GM13976 (cell line): Measurements from ENCODE around the gene FHOD3.

Experiments
- DNase-seq: peaks from one replicate; pipeline ENCODE4 v3.0.0; 2012; ENCODE audit warnings: low spot score
- CTCF ChIP-seq: IDR thresholded peaks from 2 replicates; pipeline ENCODE4 v1.5.1; 2012; ENCODE audit warnings: borderline replicate concordance, mild to moderate bottlenecking; ENCODE audit not compliant: insufficient read depth; ENCODE audit errors: extremely low read depth, missing control alignments, control extremely low read depth
- in situ Hi-C: fragments of 300-500 bp; cut with MboI; formaldehyde crosslinking; loops from one replicate; pipeline ENCODE4 v1.12.0; 2022; ENCODE audit warnings: low sequenced_read_pairs, mixed read lengths, inconsistent platforms; ENCODE audit not compliant: unreplicated experiment

Gene FHOD3

GRCh38 chr18:36399055-36399454, 101.5 kb downstream of the FHOD3 start:
- DNase-seq, result no peak
- TF ChIP-seq CTCF, result no peak
- in situ Hi-C loops, result no loop called here

- no peak for TF ChIP-seq CTCF
- no peak for DNase-seq
- in situ Hi-C loops, result no loop called here
Measured at GRCh38 chr18:36401462-36401861, 103.9 kb downstream of the FHOD3 start.

DNA sequence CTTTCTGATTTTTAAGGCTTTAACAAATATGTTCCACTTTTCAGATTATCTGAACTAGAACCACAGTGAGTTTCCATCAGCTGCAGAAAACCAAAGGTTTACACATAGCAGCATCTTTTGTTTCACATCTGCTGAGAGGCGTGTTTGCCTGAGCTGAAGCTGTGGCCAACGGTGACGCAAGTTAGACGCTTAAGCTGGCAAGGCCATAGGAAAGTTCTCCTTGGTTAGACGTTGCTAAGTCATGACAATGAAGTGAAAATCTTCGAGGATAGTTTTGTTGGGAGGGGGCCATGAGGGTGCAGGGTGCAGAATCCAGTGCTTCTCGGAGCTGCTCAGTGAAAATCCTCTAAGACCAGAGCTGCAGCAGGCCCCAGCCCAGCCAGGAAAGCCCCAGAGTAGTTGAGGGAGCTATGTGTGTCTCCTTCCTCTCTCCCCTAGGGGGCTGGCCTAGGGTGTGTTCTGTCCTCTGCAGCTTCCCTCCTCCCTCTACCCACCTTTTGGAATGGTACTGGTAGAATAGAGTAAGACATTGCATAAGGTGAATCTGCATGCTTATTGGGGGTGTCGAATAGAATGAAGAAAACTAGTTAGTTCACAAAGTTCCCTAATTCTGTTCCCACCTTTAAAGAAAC, 105.4 kb downstream of the FHOD3 start:
- in situ Hi-C loops, result no loop called here
- no peak for DNase-seq
- TF ChIP-seq CTCF, result no peak

DNA sequence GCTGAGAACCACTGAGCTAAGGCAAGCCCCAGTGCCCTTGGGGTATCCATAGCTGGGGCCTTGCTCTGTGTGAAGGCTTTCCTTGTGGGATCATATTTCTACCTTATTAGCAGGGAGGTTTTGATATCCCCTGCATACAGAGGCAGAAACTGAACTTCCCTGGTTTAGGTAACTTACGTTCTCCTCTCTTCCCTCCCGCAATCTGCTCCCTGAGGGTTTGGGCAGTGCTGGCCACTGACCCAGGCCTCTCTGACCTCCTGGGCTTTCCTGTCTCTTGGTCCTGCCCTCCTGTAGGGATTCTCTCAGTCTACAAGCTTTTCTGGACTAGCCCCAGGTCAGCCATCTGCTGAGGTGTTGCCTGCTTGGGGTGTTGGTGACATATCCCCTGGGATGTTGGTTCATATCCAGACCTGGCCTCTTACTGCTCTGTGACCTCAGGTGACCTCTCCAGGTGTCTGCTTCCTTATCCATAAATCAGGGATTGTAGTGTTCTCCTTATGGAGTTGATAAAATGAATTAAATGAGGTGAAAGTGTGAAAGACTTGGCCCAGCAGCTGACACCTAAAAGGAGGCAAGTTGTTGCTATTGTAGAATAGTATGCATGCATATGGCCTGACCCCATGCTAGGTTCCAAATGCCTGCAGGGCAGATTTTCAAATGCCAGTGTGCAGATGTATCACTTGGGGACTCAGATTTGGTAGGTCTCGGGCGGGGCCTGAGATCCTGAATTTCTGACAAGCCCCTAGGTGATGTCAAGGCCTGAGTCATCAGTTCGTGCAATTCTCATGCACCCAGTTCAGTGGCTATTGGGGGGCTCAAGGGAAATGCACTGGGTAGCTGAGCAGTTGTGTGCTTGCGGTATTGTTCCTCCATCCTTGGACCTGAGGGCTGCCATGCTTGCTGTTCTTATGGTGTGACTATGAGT, 106.6 kb downstream of the FHOD3 start:
- DNase-seq, result no peak
- no peak for TF ChIP-seq CTCF
- in situ Hi-C loops, result no loop called here

- no peak for DNase-seq
- TF ChIP-seq CTCF, result no peak
- in situ Hi-C loops, result no loop called here
Measured at GRCh38 chr18:36405611-36406010, 108.1 kb downstream of the FHOD3 start.

GRCh38 chr18:36406805-36407204, 109.3 kb downstream of the FHOD3 start:
- DNase-seq, result no peak
- no peak for TF ChIP-seq CTCF
- in situ Hi-C loops, result no loop called here

- TF ChIP-seq CTCF, result no peak
- in situ Hi-C loops, result no loop called here
- no peak for DNase-seq
Measured at GRCh38 chr18:36408606-36409005, 111.1 kb downstream of the FHOD3 start.
